ENCODE data around the gene VEGFA.

- TF ChIP-seq FOXK2 (IDR thresholded peaks at IDR 0.05) (no peak), ARNT (IDR thresholded peaks at IDR 0.05) (no peak), SUZ12 (IDR thresholded peaks at IDR 0.05) (no peak), FOXA1 (IDR thresholded peaks at IDR 0.05) (no peak), NFRKB (IDR thresholded peaks at IDR 0.05) (no peak), SP1 (IDR thresholded peaks at IDR 0.05) (no peak)
Observed at GRCh38 chr6:43801495-43802181, 31.6 kb downstream of the VEGFA start.

All from HEK293T (cell line).